Bronchial epithelial cell (primary cell): ENCODE results near the gene BCL7C. TPM values are rescaled to one million over a fixed set of nuclear protein-coding genes. Genes with fewer than 3 reads are reported as not detected.
A peak's percentile ranks its signal among the peaks of the same experiment; 100 is the strongest.

ENCODE experiments used
- DNase-seq: peaks from one replicate; pipeline ENCODE4 v3.0.0-alpha.2; 2010; ENCODE audit warnings: low read depth
- FAIRE-seq: peaks from 2 replicates; lab custom pipeline; 2011; peaks lifted over from hg19 to GRCh38; lab: Jason Lieb, UNC
- H3K27me3 ChIP-seq: 2 replicates; pipeline ENCODE4 v1.5.1; 2011; ENCODE audit warnings: low read length; ENCODE audit not compliant: control insufficient read depth, insufficient read depth
- H3K36me3 ChIP-seq: 2 replicates; pipeline ENCODE4 v1.5.1; 2011; ENCODE audit warnings: low read length; ENCODE audit not compliant: control insufficient read depth, insufficient read depth
- H3K4me3 ChIP-seq: 2 replicates; pipeline ENCODE4 v1.5.1; 2011; ENCODE audit warnings: mild to moderate bottlenecking, low read depth, low read length, control low read depth
- CTCF ChIP-seq: IDR thresholded peaks from 2 replicates; pipeline ENCODE4 v1.5.1; 2011; ENCODE audit warnings: mild to moderate bottlenecking, moderate library complexity, low read length, control low read depth, inconsistent platforms; ENCODE audit not compliant: insufficient read depth, severe bottlenecking
- total RNA-seq: library from RNA; depleted of rRNA; stranded (reverse); fragments of >200 nt; gene quantifications from 2 replicates; pipeline ENCODE4 v1.2.1, GENCODE V29; 2014

Gene BCL7C
- total RNA-seq, 1 donor from 2014 or later = 24.7 TPM

GRCh38 chr16:30850246-30850645 lies 43.6 kb downstream of the BCL7C start:
- no peak for FAIRE-seq

GRCh38 chr16:30846649-30847402 lies 47.1 kb downstream of the BCL7C start:
- TF ChIP-seq CTCF = no peak
- Histone ChIP-seq H3K4me3 (no peak overlapping the region), H3K27me3 (no peaks in the 10 kb centered on the region), H3K36me3 (no peaks in the 10 kb centered on the region)
- FAIRE-seq = no peak
- no peak for DNase-seq

More at GRCh38 chr16:30850246-30850645, 43.6 kb downstream of the BCL7C start:
- no peak for TF ChIP-seq CTCF
- Histone ChIP-seq H3K27me3 (no peaks in the 10 kb centered on the region), H3K36me3 (no peaks in the 10 kb centered on the region), H3K4me3 (no peak overlapping the region)
- peak; percentile 39 for DNase-seq

- no peaks in the 10 kb centered on the region for H3K36me3 ChIP-seq
- peak; percentile 81 for TF ChIP-seq CTCF
- peak; percentile 77 for DNase-seq
- H3K27me3 ChIP-seq = no peaks in the 10 kb centered on the region
- no peak overlapping the region for H3K4me3 ChIP-seq
- no peak for FAIRE-seq
Measured at GRCh38 chr16:30844671-30845449, 49.0 kb downstream of the BCL7C start.

GRCh38 chr16:30844346-30844670 lies 49.6 kb downstream of the BCL7C start:
- no peak for TF ChIP-seq CTCF
- no peak overlapping the region for H3K4me3 ChIP-seq
- FAIRE-seq = no peak
- H3K36me3 ChIP-seq = no peaks in the 10 kb centered on the region
- DNase-seq = no peak
- H3K27me3 ChIP-seq = no peaks in the 10 kb centered on the region

- no peak for DNase-seq
- Histone ChIP-seq H3K27me3 (no peaks in the 10 kb centered on the region), H3K4me3 (no peak overlapping the region), H3K36me3 (no peaks in the 10 kb centered on the region)
- no peak for TF ChIP-seq CTCF
- FAIRE-seq = no peak
Measured at GRCh38 chr16:30843501-30843900, 50.4 kb downstream of the BCL7C start.
